Measurements from ENCODE around the gene ADARB2.

ADARB2 gene

DNA sequence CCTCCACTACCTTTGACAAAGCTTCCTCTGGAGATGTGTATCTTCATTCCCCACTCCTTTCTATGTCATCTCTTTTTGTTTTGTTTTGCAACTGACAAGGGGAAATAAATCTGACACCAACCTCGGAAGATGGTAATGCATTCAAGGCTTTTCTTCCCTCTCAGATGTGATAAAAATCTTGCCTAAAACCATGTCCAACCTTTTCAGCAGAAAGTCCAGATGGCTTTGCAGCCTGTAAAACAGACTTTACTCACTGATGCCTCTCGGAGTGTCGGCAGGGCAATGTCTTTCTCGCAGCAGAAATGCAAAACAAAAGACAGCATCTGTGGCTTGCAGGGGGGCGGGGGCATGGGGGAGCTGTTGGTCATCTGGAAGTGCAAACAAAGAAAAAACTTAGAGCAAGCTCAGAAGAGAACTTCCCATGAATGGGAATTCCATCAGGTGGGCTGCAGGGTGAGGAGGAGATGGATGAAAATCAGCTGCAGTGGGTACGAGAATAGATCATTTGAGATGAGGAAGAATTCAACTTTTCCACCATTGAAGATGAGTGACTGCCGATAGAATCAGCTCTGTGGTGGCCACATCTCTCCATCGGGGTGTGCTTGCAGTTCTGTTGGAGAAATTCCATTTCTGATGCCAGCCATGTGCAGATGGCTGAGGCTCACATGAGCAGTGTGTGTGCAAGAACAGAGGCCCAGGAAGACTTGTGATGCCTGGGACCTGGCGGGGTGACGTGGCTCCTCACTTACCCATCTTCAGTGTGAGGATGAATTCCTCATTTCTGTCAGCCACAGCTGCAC is 443.5 kb downstream of the ADARB2 start:
- no peak for DNase-seq

DNA sequence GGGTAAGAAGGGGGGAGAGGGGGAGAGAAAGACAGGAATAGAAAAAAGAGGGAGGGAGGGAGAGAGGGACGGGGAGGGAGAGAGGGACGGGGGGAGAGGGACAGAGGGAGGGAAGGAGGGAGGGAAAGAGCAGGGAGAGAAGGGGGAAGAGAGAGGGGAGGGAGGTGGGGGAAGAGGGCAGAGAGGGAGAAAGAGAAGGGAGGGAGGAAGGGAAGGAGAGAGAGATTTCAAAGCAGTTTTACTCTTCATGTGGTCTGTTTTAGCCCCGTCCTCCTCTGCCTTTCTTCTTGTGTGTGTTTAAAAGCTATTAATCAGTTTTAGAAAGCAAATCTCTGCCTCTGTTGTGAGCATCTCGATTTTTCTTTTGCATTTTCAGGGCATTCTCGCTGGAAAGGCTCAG is 444.2 kb downstream of the ADARB2 start:
- DNase-seq: no peak

DNA sequence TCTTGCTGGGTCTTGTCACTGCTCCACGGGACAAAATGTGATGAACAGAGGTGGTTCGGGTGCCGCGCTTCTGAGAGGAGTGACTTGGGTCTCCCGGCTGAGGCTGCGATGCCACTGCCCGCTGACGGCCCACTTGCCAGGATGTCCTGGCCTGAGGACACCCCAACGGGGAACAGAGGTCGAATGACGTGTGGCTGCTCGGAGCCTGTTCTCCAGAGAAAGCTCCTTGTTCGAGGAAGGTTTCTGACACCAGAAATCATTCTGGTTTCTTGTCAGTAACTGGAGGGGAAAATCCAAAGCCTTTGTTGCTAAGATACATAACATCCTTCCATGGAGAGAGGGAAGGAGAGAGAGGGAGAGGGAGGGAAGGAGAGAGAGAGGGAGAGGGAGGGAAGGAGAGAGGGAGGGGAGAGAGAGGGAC is 444.7 kb downstream of the ADARB2 start:
- DNase-seq: no peak

DNA sequence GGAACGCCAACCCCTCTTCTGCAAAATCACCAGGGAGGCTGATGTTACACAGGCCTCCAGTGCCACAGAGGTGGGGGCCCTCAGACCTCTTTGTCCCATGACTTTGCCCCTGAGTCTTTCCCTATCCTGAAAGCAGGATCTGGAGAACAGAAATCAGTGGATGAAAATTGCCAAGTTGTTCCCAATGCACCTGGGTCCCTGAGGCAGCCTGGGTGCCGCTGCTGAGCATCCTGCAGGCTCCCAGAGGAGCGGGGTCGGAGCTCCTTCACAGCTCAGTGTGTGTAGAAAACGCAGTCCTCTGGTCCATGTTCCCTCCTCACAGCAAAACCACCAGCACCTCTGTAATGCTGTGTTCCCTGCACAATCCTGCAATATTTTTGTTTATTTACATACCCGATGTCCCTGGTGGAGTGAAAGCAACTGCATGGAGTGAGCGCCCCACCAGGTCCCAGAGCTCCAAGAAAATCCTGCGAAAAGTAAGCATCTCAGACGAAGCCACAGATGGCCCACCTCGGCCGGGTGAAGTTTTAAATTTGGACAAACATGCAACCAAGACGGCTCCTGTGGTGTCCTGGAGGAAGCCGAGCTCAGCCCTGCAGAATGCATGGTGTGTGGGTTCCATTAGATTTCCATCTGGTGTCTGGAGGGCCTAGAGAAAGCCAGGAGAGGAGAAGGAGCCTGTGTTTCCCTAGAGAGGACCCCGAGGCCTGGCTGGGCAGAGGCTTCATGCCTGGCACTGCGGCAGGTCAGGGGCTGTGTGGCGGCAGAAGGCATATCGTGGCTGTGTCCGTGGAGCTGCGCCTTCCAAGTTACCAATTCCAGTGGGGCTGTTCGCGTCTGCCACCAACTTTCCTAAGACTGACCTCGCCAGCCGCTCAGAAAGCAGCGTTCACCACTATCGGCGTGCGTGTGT is 445.9 kb downstream of the ADARB2 start:
- no peak for DNase-seq

DNA sequence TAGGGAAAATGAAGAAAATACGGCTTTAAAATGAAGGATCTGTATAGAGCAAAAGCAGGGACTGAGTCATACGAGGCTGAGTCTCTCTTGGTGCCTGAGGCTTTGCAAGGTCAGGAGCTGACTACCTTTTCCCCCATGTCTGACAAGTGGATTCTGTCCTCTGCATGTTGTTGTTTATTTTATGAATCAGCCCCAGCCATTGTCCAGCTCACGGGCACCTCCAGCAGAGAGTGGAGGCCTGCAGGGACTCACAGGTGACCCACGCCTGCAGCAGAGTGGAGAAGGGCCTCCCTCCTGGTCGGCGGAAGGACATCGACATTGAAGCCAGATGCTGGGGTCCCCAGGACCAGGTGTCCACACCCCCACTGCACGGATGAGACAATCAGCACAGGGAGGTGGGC is 447.3 kb downstream of the ADARB2 start:
- DNase-seq: no peak

DNA sequence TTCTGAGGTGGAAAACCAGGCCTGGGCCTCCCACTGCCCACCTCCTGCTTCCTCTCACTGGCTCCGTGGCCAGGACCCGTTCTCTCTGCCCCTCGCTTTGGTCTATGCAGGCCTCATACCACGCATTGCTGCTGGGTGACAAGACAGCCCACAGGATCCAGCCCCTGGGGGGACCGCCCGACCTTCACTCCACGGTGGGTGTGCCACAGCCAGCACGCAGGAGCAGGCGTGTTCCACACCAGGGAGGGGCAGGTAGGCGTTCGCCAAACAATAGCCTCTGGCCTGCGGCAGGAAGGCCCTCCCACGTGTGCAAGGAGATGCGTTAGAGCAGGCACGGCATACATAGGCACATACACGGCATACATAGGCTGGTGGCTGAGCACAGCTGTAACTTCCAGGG is 447.7 kb downstream of the ADARB2 start:
- no peak for DNase-seq

DNA sequence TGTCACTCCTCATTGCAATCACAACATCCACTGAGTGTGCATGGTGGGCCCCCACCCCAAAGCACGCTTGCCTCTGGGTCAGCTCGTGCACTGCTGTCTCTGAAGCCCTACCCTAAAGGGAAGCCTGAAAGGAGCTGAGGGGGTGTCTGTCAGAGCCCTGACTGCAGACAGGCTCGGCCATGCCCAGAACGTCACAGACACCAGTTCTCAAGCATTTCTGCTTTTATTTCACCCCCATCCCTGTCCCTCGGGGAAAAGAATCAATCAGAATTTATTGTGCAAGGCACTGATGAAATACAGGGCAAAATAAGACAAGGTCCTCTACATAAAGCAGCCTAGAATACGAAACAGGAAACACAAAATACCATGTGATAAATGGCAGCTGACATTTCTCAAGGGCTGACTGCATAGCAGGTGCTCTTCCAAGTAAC is 449.3 kb downstream of the ADARB2 start:
- DNase-seq: no peak

DNA sequence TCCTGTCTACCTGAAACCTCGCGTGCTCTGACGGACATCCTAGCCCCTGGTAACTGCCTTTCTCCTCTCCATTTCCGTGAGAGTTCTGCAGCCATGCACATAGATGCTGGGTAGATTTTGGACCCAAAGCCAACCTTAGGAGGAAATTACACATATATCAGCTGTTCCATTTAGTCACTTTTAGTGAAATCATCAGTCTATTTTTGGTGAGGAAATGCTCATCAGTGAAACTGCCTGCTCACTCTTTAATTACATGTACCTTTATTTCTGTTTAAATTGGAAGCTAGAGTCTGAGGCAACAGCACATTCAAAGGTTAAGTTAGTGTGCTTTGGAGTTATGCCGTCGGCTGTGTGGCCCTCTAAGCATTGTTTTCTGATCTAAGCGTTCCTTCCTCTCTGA is 449.8 kb downstream of the ADARB2 start:
- DNase-seq: no peak

DNA sequence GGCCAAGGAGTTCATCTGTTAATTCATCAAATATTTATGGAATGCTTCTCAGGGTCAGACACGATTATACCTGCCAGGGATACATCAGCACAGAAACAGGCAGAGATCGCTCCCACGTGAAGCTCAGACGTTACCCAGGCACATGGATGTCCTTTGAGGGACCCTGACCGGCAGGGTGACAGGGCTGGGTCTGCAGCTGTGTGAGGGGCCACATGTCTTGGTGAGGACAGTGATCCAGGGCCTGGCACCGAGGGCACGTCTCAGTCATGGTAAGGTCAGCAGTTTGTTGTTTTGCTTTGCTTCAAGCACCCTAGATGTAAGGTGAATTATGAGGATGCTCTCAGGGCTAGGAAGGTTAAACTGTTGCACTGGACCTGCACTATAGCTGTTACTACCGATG is 453.2 kb downstream of the ADARB2 start:
- DNase-seq: no peak

DNA sequence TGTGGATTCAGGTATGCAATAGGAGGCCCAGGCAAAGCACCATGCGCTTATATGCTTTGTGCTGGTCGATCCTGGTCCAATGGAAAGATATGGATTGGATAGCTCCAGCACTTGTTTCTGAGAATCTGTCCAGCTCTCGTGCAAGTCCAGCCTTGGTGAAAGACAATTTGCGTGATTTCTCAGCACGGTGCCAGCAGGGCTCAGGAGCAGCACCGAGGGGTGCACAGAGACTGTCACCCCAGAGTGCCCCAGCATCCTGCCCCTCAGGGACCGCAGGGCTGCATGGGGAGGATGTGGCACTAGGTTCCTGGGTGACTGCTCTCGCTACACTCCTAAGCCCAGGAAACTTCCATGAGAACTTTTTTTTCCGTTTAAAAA is 455.9 kb downstream of the ADARB2 start:
- DNase-seq: no peak

DNA sequence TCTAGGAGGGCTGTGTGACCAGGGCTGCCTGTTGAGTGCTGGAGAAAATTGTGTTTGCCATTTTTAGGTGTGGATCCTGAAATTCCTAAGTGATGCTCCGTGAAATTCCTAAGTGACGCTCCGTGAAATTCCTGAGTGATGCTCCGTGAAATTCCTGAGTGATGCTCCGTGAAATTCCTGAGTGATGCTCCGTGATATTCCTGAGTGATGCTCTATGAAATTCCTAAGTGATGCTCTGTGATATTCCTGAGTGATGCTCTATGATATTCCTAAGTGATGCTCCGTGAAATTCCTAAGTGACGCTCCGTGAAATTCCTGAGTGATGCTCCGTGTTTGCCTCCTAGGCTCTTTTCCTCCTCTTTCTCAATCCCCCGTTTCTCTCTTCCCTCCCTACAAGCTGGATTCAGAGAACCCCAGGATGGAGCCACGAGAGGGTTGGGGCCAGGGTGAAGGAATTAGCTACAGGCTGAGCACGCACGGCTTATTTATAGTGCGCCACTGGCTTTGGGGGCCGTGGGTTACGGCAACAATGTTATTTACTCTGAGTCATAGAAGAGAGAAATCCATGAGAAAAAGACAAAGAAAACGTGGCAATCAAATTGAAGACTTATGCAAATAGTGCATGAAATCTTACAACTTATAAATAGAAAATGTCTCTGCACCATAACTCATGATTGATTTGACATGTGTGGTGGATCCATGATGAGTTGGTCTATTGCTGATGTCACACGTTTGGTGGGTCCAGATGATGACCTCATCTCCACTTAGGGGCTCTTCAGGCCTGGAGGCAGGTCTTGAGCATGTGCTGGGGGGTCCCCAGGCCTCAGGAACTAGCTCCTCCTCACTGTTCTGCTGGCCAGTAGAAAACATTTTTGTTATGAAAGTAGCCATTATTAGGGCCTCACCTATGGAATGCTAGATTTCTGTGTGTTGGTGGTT is 456.6 kb downstream of the ADARB2 start:
- DNase-seq: no peak

DNA sequence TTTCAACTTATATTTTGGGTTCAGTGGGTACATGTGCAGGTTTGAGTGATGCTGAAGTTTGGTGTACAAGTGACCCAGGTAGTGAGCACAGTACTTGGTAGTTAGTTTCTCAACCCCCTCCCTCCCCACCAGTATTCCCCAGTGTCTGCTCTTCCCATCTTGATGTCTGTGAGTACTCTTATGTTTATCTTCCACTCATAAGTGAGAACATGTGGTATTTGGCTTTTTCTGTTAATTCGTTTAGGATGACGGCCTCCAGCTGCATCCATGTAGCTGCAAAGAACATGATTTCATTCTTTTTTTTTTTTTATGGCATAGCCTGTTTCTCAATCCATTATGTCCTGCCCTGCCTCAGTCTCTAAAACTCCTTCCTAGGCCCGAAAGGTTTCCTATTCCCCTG is 459.0 kb downstream of the ADARB2 start:
- no peak for DNase-seq

DNA sequence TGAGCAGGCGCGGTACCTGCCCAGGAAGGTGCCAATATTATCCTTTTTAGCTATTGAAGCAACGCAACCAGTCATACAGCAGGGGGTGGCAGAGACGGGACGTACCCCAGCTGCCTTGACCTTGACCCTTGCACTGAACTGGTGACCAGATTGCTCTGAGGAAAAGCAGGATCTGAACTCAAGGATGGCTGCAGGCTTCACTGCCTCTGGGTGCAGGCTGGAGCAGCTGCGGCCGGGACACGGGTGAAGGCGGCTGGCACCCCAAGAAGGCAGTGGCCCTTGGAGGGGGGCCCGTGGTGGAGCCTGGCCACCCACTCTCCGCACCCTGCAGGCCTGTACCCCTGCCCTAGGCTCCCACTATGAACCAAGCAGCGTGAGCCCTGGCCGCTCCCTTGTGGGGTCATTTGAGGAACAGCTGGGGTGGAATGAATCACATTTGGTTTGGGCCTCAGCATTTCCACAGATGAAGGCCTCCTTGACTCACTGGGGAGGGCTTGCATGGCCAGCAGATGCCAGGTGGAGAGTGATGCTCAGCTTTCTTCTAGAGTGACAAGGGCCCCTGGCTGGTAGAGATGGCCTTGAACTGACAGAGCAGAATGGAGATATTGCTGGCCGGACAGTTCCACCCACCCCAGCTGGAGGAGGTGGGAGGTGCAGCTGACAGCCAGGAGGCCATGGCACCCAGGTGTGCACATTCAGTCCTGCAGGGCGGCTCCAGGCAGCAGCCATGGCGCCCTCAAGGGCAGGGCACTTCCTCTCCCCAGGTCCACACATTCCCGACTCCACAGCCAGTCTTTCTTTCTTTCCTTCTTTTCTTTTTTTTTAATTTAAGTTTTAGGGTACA is 462.4 kb downstream of the ADARB2 start:
- no peak for DNase-seq

DNA sequence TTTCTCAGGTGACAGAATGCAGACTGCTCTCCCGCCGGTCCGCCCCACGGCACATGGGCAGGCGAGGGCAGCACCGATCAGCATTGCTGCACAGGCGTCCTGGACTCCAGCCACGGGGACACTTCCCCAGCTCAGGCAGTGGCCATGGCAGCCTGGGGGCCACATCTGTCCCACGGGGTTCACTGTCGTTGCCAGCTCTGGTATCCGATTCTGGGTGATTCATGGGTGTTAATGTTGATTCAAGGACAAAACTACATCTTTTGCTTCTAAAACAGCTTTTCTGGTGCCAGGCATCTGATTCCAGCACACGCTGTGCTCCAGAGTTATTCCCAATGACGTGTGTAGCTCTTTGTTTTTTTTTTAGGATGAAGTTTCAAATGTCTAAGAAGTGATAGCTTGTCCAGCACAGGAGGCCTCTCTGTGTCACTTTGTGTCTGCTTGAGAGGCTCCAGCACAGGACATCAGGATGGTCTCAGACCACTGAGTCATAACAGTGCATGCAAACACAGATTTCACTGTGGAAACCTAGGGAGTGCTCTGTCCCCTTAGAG is 463.1 kb downstream of the ADARB2 start:
- no peak for DNase-seq

DNA sequence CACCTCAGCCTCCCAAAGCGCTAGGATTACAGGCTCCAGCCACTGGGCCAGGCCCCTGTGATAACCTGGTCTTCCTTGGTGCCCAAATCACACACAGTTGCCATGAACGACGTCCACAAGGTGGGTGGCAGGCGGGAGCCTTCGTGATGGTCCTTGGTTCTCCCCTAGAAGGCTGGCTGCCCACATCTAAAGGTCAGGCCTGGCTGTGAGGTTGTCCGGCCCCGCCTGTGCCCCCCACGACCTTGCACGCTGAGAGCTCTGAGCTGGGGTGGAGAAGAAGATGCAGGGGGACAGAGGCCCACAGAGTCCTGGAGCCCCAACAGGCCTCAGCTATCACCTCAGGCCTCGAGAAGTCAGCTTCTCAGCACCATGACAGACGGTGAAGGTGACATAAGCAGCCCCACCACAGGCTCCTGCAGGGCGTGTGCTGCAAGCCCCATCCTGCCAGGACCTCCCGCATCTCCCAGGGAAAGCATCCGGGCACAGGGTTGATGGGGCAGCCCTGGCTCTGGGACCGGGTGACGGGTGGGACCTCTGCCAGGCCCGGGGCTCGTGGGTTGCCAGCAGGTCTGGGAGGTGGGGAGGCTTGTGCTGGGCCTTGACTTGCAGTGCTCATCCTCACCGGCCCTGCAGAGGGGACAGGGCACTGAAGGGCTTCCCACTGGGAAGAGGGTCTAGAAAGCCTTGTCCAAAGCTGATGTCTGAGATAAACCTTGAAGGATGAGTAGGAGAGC is 463.8 kb downstream of the ADARB2 start:
- no peak for DNase-seq

DNA sequence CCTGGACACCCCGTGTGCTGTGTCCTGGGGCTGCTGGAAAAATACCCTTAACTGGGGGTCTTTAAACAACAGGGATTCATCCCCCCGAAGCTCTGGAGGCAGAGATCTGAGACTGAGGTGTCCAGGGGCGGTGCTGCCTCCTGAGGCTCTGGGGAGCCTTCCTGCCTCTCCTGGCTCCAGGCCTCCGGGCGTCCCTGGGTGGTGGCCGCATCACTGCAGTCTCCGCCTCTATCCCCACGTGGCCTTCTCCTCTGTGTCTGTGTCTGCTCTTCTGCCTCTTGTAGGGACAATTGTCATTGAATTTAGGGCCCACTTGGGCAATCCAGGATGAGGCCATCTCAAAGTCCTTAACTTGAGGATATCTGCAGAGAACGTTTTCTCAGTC is 464.6 kb downstream of the ADARB2 start:
- DNase-seq: no peak

DNA sequence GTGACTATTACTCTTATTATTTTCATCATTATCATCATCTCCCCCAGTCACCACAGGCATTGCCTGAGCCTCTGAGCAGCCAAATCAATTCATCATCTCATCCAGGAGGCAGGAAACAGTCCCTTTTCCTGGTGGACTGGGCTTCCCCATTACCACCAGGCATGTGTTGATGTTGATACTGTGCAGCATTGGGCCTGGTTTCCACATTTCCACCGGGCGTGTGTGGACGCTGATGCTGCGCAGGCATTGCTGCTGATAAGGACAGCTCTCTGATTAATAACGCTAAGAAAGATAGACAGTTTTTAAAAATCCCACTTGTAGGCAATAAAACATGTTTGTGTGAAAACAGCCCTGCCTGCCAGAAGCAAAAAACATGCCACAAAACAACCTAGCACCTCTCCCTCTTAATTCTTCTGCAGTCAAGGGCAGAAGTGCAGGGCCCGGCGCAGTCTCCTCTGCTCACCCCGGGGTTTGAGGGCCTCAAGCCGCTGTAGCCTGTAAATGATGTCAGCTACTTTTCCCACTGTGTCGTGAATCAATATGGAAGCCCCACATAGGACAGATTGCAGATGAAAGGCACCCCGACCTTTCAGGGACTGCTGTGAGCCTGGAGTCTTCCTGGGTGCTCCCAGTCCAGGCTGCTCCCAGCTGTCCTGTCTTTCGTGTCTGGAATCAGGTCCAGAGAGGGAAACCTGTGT is 465.1 kb downstream of the ADARB2 start:
- DNase-seq: no peak

DNA sequence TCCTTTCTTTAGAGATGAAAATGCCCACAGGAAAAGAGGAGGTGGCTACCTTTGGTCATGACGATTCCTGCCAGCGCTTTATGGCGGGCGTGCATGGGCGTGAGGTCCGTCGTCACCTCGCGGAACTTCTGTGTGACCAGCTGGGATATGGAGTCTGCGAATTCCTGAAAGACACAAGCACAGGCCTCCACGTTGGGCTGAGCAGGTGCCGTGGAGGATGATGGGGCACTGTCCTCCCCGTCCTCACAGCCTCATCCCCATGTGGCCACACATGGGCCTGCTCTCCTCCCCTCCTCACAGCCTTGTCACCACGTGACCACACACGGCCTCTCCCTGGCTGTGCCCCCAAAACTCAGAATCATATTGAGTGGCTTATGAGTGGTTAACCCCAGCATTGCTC is 466.4 kb downstream of the ADARB2 start:
- DNase-seq: no peak

DNA sequence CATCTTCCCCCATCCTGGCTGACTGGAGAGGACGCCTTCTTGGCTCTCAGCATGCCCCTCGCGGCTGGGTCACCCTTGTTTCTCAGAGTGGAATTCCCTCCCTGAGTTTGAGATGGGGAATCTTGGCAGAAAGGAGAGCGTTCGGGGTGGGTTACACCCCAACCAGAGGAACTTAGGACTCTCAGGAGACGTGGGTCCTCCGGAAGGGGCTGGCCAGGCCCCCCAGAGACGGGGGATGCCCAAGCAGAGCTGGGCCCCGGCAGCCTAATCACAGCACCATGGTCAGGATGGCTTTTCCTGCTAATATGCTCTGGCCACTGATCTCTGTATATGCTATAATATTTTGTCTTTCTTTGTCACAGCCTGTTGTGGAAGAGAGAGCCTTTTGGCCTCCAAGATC is 466.8 kb downstream of the ADARB2 start:
- no peak for DNase-seq

DNA sequence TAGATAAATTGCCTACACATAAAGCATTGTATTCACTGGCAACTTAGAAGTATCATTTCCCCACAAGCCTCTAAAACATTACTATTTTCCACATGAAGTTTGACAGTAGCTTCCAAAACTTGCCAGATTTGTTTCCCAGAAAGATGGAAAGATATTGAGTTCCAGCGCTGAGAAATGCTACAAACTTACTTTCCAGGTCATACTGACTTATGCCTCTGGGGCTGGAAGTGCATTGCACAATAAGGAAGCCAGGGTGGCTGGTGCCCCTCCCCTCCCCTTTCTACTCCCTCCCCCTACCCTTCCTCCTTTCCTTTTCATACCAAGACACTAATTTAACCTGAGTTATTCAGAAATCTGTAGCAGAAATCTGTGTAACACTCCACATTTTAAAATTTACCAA is 468.5 kb downstream of the ADARB2 start:
- no peak for DNase-seq
